ENCODE data around the gene NCS1. TPM values are rescaled to one million over a fixed set of nuclear protein-coding genes. Genes with fewer than 3 reads are reported as not detected.

Gene NCS1
- total RNA-seq, 1 donor from 2014 or later: 32.8 TPM

DNA sequence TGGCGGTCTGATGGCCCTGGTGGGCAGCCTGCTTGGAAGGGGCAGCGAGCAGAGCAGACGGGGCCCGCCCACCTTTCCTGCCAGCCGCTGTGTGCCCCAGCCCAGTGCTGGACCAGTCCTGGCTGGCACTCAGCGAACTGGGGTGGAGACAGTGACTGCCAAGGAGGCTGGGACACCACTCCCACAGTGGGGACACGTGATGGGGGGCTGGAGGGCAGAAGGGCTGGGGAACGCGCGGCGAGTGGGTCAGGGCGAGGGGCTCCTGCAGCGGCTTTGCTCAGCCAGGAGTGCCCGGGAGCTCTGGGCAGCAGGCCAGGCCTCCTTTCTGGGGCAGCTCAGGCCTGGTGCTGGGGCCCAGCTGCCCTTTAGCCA lies 19.5 kb downstream of the NCS1 start:
- TF ChIP-seq, protein P1, sequence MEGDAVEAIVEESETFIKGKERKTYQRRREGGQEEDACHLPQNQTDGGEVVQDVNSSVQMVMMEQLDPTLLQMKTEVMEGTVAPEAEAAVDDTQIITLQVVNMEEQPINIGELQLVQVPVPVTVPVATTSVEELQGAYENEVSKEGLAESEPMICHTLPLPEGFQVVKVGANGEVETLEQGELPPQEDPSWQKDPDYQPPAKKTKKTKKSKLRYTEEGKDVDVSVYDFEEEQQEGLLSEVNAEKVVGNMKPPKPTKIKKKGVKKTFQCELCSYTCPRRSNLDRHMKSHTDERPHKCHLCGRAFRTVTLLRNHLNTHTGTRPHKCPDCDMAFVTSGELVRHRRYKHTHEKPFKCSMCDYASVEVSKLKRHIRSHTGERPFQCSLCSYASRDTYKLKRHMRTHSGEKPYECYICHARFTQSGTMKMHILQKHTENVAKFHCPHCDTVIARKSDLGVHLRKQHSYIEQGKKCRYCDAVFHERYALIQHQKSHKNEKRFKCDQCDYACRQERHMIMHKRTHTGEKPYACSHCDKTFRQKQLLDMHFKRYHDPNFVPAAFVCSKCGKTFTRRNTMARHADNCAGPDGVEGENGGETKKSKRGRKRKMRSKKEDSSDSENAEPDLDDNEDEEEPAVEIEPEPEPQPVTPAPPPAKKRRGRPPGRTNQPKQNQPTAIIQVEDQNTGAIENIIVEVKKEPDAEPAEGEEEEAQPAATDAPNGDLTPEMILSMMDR (conservative IDR thresholded peaks at IDR 0.05): no peak
- no peak overlapping the region for H3K4me3 Mint-ChIP-seq
- no peaks in the 10 kb centered on the region for H3K9me3 Mint-ChIP-seq
- peaks cover 36% of the 10 kb centered on the region for H3K4me1 Mint-ChIP-seq (ENCODE audit: unreplicated experiment)
- no peak for DNase-seq (ENCODE audit: extremely low spot score, unreplicated experiment)
- H3K36me3 Mint-ChIP-seq: no peaks in the 10 kb centered on the region
- no peak overlapping the region for H3K27ac Mint-ChIP-seq
- no peaks in the 10 kb centered on the region for H3K27me3 Mint-ChIP-seq

DNA sequence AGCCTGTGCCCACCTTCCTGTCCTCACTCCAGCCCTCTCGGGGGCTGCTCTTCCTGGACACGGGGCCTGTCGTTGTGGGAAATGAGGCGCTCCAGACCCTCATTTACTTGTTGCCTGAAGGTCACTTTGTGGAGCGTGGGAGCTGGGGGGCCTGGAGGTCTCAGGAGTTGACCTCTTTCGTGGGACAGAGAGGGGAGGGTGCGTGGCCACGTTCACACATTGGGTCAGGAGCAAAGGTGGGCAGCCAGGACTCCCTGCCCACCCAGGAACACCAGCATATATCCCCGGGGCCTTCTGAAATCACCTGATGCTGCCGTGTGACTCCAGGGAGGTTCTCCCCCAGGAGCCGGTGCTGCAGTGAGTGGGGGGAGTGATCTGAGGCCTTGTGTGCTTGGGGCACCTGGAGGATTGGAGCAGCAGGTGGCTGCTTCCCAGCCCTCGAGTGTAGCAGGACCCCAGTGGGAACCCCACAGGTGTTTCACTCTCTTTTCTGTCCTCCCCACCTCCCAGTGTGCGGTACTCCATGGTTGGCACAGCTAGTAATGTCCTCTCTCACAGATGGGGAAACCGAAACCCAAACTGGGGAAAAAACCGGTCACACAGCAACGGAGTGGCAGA lies 20.3 kb downstream of the NCS1 start:
- no peaks in the 10 kb centered on the region for H3K27me3 Mint-ChIP-seq
- no peaks in the 10 kb centered on the region for H3K36me3 Mint-ChIP-seq
- H3K4me3 Mint-ChIP-seq: no peak overlapping the region
- DNase-seq (ENCODE audit: extremely low spot score, unreplicated experiment): no peak
- peaks cover 38% of the 10 kb centered on the region for H3K4me1 Mint-ChIP-seq (ENCODE audit: unreplicated experiment)
- H3K27ac Mint-ChIP-seq: no peak overlapping the region
- TF ChIP-seq, protein P1 (conservative IDR thresholded peaks at IDR 0.05): no peak
- H3K9me3 Mint-ChIP-seq: no peaks in the 10 kb centered on the region

DNA sequence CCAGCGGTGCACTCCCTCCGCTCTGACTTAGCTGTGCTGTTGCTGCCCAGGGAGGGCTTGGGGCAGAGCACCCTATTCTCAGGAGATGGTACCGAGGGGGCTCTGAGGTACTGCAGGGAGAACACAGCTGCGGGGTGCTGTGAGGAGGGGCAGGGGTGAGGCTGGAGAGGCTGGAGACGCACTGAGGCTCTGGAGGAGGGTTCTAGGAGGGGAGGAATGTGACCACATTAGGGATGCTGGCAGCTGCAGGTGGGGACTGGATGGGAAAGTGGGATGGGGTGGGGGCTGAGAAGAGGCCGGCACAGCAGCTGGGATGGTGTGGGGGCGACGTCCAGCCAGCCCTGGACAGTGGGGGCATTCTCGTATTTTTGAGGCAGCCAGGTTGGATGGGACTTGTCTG lies 20.9 kb downstream of the NCS1 start:
- Mint-ChIP-seq H3K4me3 (peak overlapping the region; percentile 41), H3K36me3 (no peaks in the 10 kb centered on the region), H3K27ac (no peak overlapping the region), H3K27me3 (no peaks in the 10 kb centered on the region), H3K9me3 (no peaks in the 10 kb centered on the region), H3K4me1 (ENCODE audit: unreplicated experiment) (peaks cover 32% of the 10 kb centered on the region)
- TF ChIP-seq, protein P1 (conservative IDR thresholded peaks at IDR 0.05): no peak
- no peak for DNase-seq (ENCODE audit: extremely low spot score, unreplicated experiment)

DNA sequence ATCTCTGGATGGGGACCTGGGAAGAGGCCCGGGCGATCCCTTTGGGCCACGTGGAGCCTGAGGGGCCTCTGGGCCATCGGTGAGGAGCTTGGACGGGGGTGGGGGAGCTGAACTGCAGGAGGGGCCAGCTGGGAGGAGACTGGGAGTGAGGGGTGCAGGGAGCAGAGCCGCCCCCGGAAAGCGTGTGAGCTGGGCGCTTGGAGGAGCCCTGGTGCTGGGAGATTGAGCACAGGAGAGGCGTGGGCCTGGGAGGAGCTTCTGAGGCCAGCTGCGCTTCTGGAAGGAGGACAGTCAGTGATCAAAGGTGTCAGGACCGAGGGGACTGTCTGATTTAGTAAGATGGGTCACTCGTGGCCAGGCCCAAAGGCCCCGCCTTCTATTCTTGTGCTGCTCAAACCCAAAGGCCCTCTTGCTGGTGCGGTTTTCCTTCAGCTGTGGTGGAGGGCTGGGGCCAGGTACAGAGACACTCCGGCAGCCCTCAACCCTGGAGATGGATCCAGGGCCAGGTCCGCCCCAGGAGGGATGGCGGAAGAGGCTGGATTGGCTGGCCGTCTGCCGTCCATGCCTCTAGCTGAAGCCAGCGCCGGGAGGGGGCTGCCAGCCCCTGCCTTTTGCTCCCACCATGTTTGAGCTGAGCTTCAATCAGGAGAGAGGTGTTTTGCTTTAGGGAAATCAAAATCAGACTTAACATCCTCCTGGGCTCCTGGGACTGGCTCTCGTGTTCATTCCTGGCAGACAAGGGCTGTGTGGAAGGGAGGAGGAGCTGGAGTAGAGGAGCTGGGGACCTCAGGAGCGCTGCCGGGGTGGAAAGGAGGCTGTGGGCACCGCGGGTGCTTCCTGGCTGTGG lies 21.6 kb downstream of the NCS1 start:
- H3K27me3 Mint-ChIP-seq: no peaks in the 10 kb centered on the region
- TF ChIP-seq, protein P1 (conservative IDR thresholded peaks at IDR 0.05): no peak
- H3K4me3 Mint-ChIP-seq: peak overlapping the region; percentile 41
- H3K4me1 Mint-ChIP-seq (ENCODE audit: unreplicated experiment): peaks cover 31% of the 10 kb centered on the region
- H3K27ac Mint-ChIP-seq: no peak overlapping the region
- no peaks in the 10 kb centered on the region for H3K9me3 Mint-ChIP-seq
- no peak for DNase-seq (ENCODE audit: extremely low spot score, unreplicated experiment)
- no peaks in the 10 kb centered on the region for H3K36me3 Mint-ChIP-seq

DNA sequence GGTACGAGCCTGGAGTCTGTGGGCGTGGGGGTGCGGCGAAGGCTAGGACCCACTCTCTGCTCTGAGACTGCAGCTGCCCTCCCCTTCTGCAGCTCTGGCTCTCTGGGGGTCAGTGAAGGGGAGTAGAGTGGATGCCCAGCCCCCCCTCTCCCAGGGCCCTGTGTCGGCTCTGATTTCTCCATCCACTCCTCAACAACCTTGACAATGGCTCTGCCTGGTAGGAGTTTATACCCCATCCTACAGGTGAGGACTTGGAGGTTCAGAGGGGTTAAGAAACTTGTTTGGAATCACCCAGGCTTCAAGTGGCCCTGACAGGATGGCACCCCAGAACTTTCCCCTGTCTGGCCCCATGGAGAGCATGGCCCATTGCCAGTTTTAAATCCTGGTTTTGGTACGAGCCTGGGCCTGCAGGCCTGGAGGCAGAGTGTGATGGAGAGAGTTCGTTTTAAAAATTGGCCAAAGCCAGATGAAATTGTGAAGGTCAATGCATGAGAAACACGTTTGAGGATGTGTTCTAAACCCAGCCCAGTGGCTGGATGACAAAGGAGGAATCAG lies 22.3 kb downstream of the NCS1 start:
- H3K27ac Mint-ChIP-seq: no peak overlapping the region
- H3K4me3 Mint-ChIP-seq: no peak overlapping the region
- H3K36me3 Mint-ChIP-seq: no peaks in the 10 kb centered on the region
- TF ChIP-seq, protein P1 (conservative IDR thresholded peaks at IDR 0.05): no peak
- H3K27me3 Mint-ChIP-seq: no peaks in the 10 kb centered on the region
- DNase-seq (ENCODE audit: extremely low spot score, unreplicated experiment): no peak
- peaks cover 31% of the 10 kb centered on the region for H3K4me1 Mint-ChIP-seq (ENCODE audit: unreplicated experiment)
- H3K9me3 Mint-ChIP-seq: no peaks in the 10 kb centered on the region
